ENCODE results near the gene KIAA1958. TPM values are rescaled to one million over a fixed set of nuclear protein-coding genes. Genes with fewer than 3 reads are reported as not detected.
A peak's percentile ranks its signal among the peaks of the same experiment; 100 is the strongest.

The KIAA1958 gene
- total and polyA plus RNA-seq, 8 donors, result 10.5 to 15.6 (median 14.2) TPM

GRCh38 chr9:112642126-112642525, 155.5 kb downstream of the KIAA1958 start:
- peak; percentile 36 for ATAC-seq
- DNase-seq, result no peak
- intact Hi-C loops (cut with DNase I), result no loop called here
- Histone ChIP-seq H3K4me3 (no peak overlapping the region), H3K4me1 (no peaks in the 10 kb centered on the region), H3K27me3 (no peaks in the 10 kb centered on the region), H3K9me3 (peaks cover 6 to 16% of the 10 kb centered on the region in 2 donors), H3K36me3 (no peaks in the 10 kb centered on the region), H3K27ac (no peak overlapping the region)
- TF ChIP-seq, protein P1, sequence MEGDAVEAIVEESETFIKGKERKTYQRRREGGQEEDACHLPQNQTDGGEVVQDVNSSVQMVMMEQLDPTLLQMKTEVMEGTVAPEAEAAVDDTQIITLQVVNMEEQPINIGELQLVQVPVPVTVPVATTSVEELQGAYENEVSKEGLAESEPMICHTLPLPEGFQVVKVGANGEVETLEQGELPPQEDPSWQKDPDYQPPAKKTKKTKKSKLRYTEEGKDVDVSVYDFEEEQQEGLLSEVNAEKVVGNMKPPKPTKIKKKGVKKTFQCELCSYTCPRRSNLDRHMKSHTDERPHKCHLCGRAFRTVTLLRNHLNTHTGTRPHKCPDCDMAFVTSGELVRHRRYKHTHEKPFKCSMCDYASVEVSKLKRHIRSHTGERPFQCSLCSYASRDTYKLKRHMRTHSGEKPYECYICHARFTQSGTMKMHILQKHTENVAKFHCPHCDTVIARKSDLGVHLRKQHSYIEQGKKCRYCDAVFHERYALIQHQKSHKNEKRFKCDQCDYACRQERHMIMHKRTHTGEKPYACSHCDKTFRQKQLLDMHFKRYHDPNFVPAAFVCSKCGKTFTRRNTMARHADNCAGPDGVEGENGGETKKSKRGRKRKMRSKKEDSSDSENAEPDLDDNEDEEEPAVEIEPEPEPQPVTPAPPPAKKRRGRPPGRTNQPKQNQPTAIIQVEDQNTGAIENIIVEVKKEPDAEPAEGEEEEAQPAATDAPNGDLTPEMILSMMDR (IDR thresholded peaks at IDR 0.05), result no peak

GRCh38 chr9:112647596-112647995, 161.0 kb downstream of the KIAA1958 start:
- DNase-seq (no peak), ATAC-seq (no peak)
- Histone ChIP-seq H3K27ac (no peak overlapping the region), H3K4me1 (no peaks in the 10 kb centered on the region), H3K4me3 (no peak overlapping the region), H3K9me3 (peaks cover 0 to 20% of the 10 kb centered on the region in 2 donors), H3K27me3 (no peaks in the 10 kb centered on the region), H3K36me3 (peaks cover 0 to 5% of the 10 kb centered on the region in 2 donors)
- intact Hi-C loops (cut with DNase I), result no loop called here
- TF ChIP-seq, protein P1 (IDR thresholded peaks at IDR 0.05), result no peak

DNA sequence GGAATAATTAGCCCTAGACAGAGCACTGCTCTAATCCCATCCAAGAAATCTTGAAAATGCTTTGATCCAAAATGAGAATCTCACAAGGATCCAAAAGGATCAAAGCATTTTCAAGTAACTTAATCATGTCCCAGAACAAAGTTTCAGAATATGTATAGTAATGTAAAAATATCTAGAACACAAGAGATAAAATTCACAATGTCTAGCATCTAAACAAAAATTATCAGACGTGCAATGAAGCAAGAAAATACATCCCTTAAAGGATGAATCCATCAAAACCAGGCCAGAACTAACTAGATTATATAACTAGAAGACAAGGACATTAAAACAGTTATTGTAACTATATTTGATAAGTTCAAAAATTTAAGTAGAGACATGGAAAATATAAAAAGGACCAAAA, 162.0 kb downstream of the KIAA1958 start:
- Histone ChIP-seq H3K4me1 (no peaks in the 10 kb centered on the region), H3K36me3 (peaks cover 0 to 5% of the 10 kb centered on the region in 2 donors), H3K27me3 (no peaks in the 10 kb centered on the region), H3K27ac (no peak overlapping the region), H3K9me3 (peaks cover 0 to 20% of the 10 kb centered on the region in 2 donors), H3K4me3 (no peak overlapping the region)
- DNase-seq (no peak), ATAC-seq (no peak)
- intact Hi-C loops (cut with DNase I), result no loop called here
- TF ChIP-seq, protein P1 (IDR thresholded peaks at IDR 0.05), result no peak

DNA sequence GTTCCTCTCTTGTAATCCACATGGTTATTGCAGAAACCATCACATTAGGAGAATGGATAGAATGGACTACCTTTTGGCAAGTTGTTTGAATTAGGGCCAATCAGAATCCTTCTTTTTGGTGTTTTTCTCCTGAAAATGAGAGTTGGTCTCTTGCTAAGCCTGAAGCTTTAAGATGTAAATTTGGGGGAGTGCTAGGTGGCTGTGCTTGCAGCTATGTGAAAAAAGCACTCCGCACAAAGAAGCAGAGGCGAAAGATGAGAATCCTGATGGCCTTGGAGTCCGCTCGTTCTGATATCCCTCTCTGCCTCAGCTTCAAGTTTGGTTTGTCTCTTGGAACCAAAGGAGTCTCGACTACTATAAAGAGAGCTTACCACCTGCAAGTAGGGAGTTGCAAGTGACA, 167.7 kb downstream of the KIAA1958 start:
- Histone ChIP-seq H3K27me3 (no peaks in the 10 kb centered on the region), H3K4me3 (no peak overlapping the region), H3K27ac (no peak overlapping the region), H3K4me1 (no peaks in the 10 kb centered on the region), H3K9me3 (peaks cover 0 to 8% of the 10 kb centered on the region in 2 donors), H3K36me3 (peaks cover 0 to 2% of the 10 kb centered on the region in 2 donors)
- intact Hi-C loops (cut with DNase I), result no loop called here
- no peak for ATAC-seq
- TF ChIP-seq, protein P1 (IDR thresholded peaks at IDR 0.05), result no peak
- no peak for DNase-seq

GRCh38 chr9:112655668-112656067, 169.0 kb downstream of the KIAA1958 start:
- ATAC-seq (no peak), DNase-seq (no peak)
- Histone ChIP-seq H3K4me1 (no peaks in the 10 kb centered on the region), H3K27me3 (no peaks in the 10 kb centered on the region), H3K27ac (no peak overlapping the region), H3K36me3 (peaks cover 0 to 9% of the 10 kb centered on the region in 2 donors), H3K4me3 (no peak overlapping the region), H3K9me3 (no peaks in the 10 kb centered on the region)
- intact Hi-C loops (cut with DNase I), result no loop called here
- TF ChIP-seq, protein P1 (IDR thresholded peaks at IDR 0.05), result no peak
